A549 (cell line): ENCODE results near the gene C1QC.
A peak's percentile ranks its signal among the peaks of the same experiment; 100 is the strongest.

Experiments used
- CBX2 ChIP-seq: fragments of 200-600 bp; sonication (generic); IDR thresholded peaks from 2 replicates; pipeline ENCODE4 v1.6.1; 2016; ENCODE audit warnings: low read depth, mild to moderate bottlenecking, borderline replicate concordance
- CEBPB ChIP-seq, 2 experiments: fragments of >200 bp in 1 of 2; sonication (Bioruptor Twin) in 1 of 2; formaldehyde crosslinking in 1 of 2; IDR thresholded peaks; 2 replicates each; pipeline ENCODE4 v1.6.1; 2012 to 2016
- CTCF ChIP-seq: fragments of >200 bp; sonication (Bioruptor Twin); formaldehyde crosslinking; IDR thresholded peaks from 3 replicates; pipeline ENCODE4 v1.5.1; 2016
- ELK1 ChIP-seq: fragments of 150-350 bp; IDR thresholded peaks from 2 replicates; pipeline ENCODE4 v1.6.1; 2014; ENCODE audit warnings: low read depth, mild to moderate bottlenecking, low read length
- JUN ChIP-seq, 2 experiments: fragments of >200 bp; sonication (Bioruptor Twin); formaldehyde crosslinking; IDR thresholded peaks; 2 replicates in 1 of 2; 3 replicates in 1 of 2; pipeline ENCODE4 v1.6.1; 2016 to 2017
- KDM1A ChIP-seq: fragments of 200-600 bp; sonication (generic); IDR thresholded peaks from 2 replicates; pipeline ENCODE4 v1.6.1; 2016; ENCODE audit warnings: low read depth, mild to moderate bottlenecking
- MAX ChIP-seq: IDR thresholded peaks from 2 replicates; pipeline ENCODE4 v1.6.1; 2012
- MYC ChIP-seq: IDR thresholded peaks from 2 replicates; pipeline ENCODE4 v1.6.1; 2012; ENCODE audit warnings: mild to moderate bottlenecking, inconsistent platforms, low read length, improper control_type of control experiment, borderline replicate concordance
- POLR2A ChIP-seq: IDR thresholded peaks from 2 replicates; pipeline ENCODE4 v1.6.1; 2012; ENCODE audit warnings: mild to moderate bottlenecking, low read length
- TF ChIP-seq, protein P1 (sequence below): fragments of 200-600 bp; sonication (generic); IDR thresholded peaks from 2 replicates; pipeline ENCODE4 v1.6.1; 2016; ENCODE audit warnings: antibody characterized with exemption, mild to moderate bottlenecking, moderate library complexity

DNA sequence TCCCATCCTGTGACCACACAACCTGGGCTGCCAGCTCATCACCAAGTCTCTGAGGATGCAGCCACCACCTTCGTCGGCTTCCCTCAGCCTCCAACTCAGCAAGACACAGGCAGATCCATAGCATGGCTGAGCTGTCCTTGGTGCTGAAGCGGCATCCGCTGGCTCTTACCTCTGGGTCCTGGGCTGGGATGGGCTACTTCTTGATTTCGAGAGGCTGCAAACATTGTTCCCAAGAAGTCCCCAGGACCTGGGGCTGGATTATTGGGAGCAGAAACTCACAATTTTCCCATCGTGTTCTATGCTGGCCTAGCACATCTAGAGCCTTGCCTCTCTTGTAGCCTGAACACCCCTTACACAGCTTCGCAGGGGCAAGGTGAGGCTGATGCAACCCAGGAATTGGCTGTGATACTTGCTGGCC, 31.9 kb upstream of the C1QC start:
- TF ChIP-seq POLR2A (no peak), CTCF (no peak), JUN (IDR thresholded peaks at IDR 0.05) (no peak), CEBPB (IDR thresholded peaks at IDR 0.05) (no peak), MYC (no peak), KDM1A (no peak), MAX (no peak), CBX2 (no peak), ELK1 (no peak)
- TF ChIP-seq, protein P1, sequence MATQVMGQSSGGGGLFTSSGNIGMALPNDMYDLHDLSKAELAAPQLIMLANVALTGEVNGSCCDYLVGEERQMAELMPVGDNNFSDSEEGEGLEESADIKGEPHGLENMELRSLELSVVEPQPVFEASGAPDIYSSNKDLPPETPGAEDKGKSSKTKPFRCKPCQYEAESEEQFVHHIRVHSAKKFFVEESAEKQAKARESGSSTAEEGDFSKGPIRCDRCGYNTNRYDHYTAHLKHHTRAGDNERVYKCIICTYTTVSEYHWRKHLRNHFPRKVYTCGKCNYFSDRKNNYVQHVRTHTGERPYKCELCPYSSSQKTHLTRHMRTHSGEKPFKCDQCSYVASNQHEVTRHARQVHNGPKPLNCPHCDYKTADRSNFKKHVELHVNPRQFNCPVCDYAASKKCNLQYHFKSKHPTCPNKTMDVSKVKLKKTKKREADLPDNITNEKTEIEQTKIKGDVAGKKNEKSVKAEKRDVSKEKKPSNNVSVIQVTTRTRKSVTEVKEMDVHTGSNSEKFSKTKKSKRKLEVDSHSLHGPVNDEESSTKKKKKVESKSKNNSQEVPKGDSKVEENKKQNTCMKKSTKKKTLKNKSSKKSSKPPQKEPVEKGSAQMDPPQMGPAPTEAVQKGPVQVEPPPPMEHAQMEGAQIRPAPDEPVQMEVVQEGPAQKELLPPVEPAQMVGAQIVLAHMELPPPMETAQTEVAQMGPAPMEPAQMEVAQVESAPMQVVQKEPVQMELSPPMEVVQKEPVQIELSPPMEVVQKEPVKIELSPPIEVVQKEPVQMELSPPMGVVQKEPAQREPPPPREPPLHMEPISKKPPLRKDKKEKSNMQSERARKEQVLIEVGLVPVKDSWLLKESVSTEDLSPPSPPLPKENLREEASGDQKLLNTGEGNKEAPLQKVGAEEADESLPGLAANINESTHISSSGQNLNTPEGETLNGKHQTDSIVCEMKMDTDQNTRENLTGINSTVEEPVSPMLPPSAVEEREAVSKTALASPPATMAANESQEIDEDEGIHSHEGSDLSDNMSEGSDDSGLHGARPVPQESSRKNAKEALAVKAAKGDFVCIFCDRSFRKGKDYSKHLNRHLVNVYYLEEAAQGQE = peak; percentile 95
